ENCODE measurements around the gene MTUS2. TPM values are rescaled to one million over a fixed set of nuclear protein-coding genes. Genes with fewer than 3 reads are reported as not detected.

Gene MTUS2
- total RNA-seq, 2 donors from 2014 or later = 1.6 to 4.8 TPM

- no peaks in the 10 kb centered on the region for H3K4me1 ChIP-seq (replicated peaks)
Observed at GRCh38 chr13:29474991-29475390, 654.9 kb downstream of the MTUS2 start.

GRCh38 chr13:29476046-29476445, 655.9 kb downstream of the MTUS2 start:
- TF ChIP-seq POLR2AphosphoS5 (IDR thresholded peaks at IDR 0.05) (no peak), POLR2A (IDR thresholded peaks at IDR 0.05) (no peak), CTCF (IDR thresholded peaks at IDR 0.05) (no peak)

More at GRCh38 chr13:29474991-29475390, 654.9 kb downstream of the MTUS2 start:
- no peak for TF ChIP-seq POLR2AphosphoS5 (IDR thresholded peaks at IDR 0.05)
- TF ChIP-seq POLR2A (IDR thresholded peaks at IDR 0.05) = no peak
- no peak for TF ChIP-seq CTCF (IDR thresholded peaks at IDR 0.05)
- Histone ChIP-seq H3K27ac (no peak overlapping the region), H3K4me3 (no peak overlapping the region), H3K9me3 (no peaks in the 10 kb centered on the region), H3K36me3 (no peaks in the 10 kb centered on the region), H3K27me3 (replicated peaks; ENCODE audit: insufficient read depth) (no peaks in the 10 kb centered on the region)
- DNase-seq (ENCODE audit: low spot score) = no peak
- WGBS = 82% methylated on average over 3 of the region's 3 CpGs
- intact Hi-C loops (cut with DNase I) = no loop called here

GRCh38 chr13:29479716-29480492, 659.8 kb downstream of the MTUS2 start:
- DNase-seq (ENCODE audit: low spot score) = no peak
- 90% methylated on average over 25 of the region's 25 CpGs for WGBS
- Histone ChIP-seq H3K36me3 (no peaks in the 10 kb centered on the region), H3K27me3 (replicated peaks; ENCODE audit: insufficient read depth) (no peaks in the 10 kb centered on the region), H3K4me1 (replicated peaks) (no peaks in the 10 kb centered on the region), H3K27ac (no peak overlapping the region), H3K4me3 (no peak overlapping the region), H3K9me3 (no peaks in the 10 kb centered on the region)
- intact Hi-C loops (cut with DNase I) = no loop called here
- TF ChIP-seq CTCF (IDR thresholded peaks at IDR 0.05) = no peak
- no peak for TF ChIP-seq POLR2AphosphoS5 (IDR thresholded peaks at IDR 0.05)
- TF ChIP-seq POLR2A (IDR thresholded peaks at IDR 0.05) = no peak

More at GRCh38 chr13:29476046-29476445, 655.9 kb downstream of the MTUS2 start:
- Histone ChIP-seq H3K27me3 (replicated peaks; ENCODE audit: insufficient read depth) (no peaks in the 10 kb centered on the region), H3K36me3 (no peaks in the 10 kb centered on the region), H3K4me3 (no peak overlapping the region), H3K9me3 (no peaks in the 10 kb centered on the region), H3K4me1 (replicated peaks) (no peaks in the 10 kb centered on the region), H3K27ac (no peak overlapping the region)
- 68% methylated on average over 3 of the region's 3 CpGs for WGBS
- intact Hi-C loops (cut with DNase I) = no loop called here
- DNase-seq (ENCODE audit: low spot score) = no peak

- Histone ChIP-seq H3K36me3 (no peaks in the 10 kb centered on the region), H3K4me3 (no peak overlapping the region), H3K9me3 (no peaks in the 10 kb centered on the region), H3K27me3 (replicated peaks; ENCODE audit: insufficient read depth) (no peaks in the 10 kb centered on the region), H3K27ac (no peak overlapping the region), H3K4me1 (replicated peaks) (no peaks in the 10 kb centered on the region)
- no peak for DNase-seq (ENCODE audit: low spot score)
- intact Hi-C loops (cut with DNase I) = no loop called here
- TF ChIP-seq CTCF (IDR thresholded peaks at IDR 0.05) (no peak), POLR2AphosphoS5 (IDR thresholded peaks at IDR 0.05) (no peak), POLR2A (IDR thresholded peaks at IDR 0.05) (no peak)
- WGBS = 85% methylated on average over 11 of the region's 11 CpGs
Observed at GRCh38 chr13:29480893-29481525, 660.9 kb downstream of the MTUS2 start.
